ENCODE results near the gene PPP1CA.
"Not testable (repeated sequence)": the region's sequence is repeated elsewhere in the genome, so short reads cannot be mapped to it uniquely, and the experiment has no call there.

GRCh38 chr11:67402192-67402839 lies 658 bp upstream of the PPP1CA start:
- not testable (repeated sequence) for TF ChIP-seq EZH2 (IDR thresholded peaks at IDR 0.05; ENCODE audit: low read length, missing control alignments); CTCF (conservative IDR thresholded peaks at IDR 0.05 in 1 of 2, IDR thresholded peaks at IDR 0.05 in 1 of 2; ENCODE audit: low read depth in 1 of 2, low read length in 2 of 2)

Data from fibroblast of lung (primary cell).